SH-SY5Y (cell line): ENCODE data around the gene SLC9A5.

Source experiments
- GATA2 ChIP-seq: IDR thresholded peaks from 2 replicates; pipeline ENCODE4 v1.6.1; 2011; ENCODE audit warnings: mild to moderate bottlenecking, low read depth, low read length
- GATA3 ChIP-seq: IDR thresholded peaks from 2 replicates; pipeline ENCODE4 v1.6.1; 2011; ENCODE audit warnings: low read depth, mild to moderate bottlenecking, low read length, moderate library complexity

DNA sequence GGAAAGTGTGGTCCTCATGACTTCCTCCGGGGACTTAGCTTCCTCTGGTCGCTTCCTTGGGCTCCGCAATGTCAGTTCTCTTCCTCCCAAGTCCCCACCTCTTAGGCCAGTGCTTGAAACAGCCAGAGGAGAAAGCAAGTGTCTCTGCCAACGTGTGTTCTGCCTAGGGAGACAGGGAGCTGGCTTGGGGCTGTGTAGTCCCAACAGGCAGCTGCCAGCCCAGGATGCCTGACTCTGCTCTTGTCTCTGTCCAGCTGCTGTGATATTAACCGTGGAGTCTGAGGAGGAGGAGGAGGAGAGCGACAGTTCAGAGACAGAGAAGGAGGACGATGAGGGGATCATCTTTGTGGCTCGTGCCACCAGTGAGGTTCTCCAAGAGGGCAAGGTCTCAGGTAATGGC, 17.1 kb downstream of the SLC9A5 start:
- TF ChIP-seq GATA2 (no peak), GATA3 (no peak)
